Caco-2 (cell line): Measurements from ENCODE around the gene FAM124A. TPM values are rescaled to one million over a fixed set of nuclear protein-coding genes. Genes with fewer than 3 reads are reported as not detected.
A peak's percentile ranks its signal among the peaks of the same experiment; 100 is the strongest.

ENCODE experiments used
- BruUV-seq: library from RNA; stranded (reverse); fragments of 400-500 nt; replicated peaks from 2 replicates; lab custom pipeline; 2021; lab: Mats Ljungman, UMichigan
- CTCF ChIA-PET: fragments of 300-600 bp; sonication (Branson Sonifier 250); formaldehyde crosslinking; loops from one replicate; lab custom pipeline; 2022; ENCODE audit warnings: antibody characterized with exemption; lab: Charles Lee
- POLR2A ChIA-PET: fragments of 300-600 bp; sonication (Branson Sonifier 250); formaldehyde crosslinking; loops from one replicate; lab custom pipeline; 2022; ENCODE audit warnings: antibody characterized with exemption; lab: Charles Lee
- DNase-seq, 2 experiments: peaks; one replicate each; pipeline versions ENCODE4 v3.0.0 to v3.0.0-alpha.2; 2020 to 2022
- H3K27me3 ChIP-seq: replicated peaks from 2 replicates; pipeline ENCODE4 v1.6.0; 2011; ENCODE audit warnings: low read length; ENCODE audit not compliant: control insufficient read depth, insufficient read depth
- H3K36me3 ChIP-seq: 2 replicates; pipeline ENCODE4 v1.5.1; 2011; ENCODE audit warnings: low read length; ENCODE audit not compliant: control insufficient read depth, insufficient read depth
- H3K4me1 ChIP-seq: fragments of 250-450 bp; sonication (Bioruptor Pico); 2 replicates; pipeline ENCODE4 v1.5.1; 2020; ENCODE audit warnings: mild to moderate bottlenecking
- H3K4me3 ChIP-seq: 2 replicates; pipeline ENCODE4 v1.5.1; 2011; ENCODE audit warnings: low read depth, mild to moderate bottlenecking, control low read depth, low read length
- H3K9me3 ChIP-seq: fragments of 250-450 bp; sonication (Bioruptor Pico); 2 replicates; pipeline ENCODE4 v1.5.1; 2020; ENCODE audit warnings: mild to moderate bottlenecking, moderate library complexity
- H3K27ac Mint-ChIP-seq: one replicate; pipeline ENCODE4 v1.8.0; 2022; ENCODE audit warnings: mixed read lengths; ENCODE audit not compliant: unreplicated experiment
- H3K27me3 Mint-ChIP-seq: one replicate; pipeline ENCODE4 v1.8.0; 2022; ENCODE audit warnings: mixed read lengths; ENCODE audit not compliant: insufficient read depth, unreplicated experiment
- H3K36me3 Mint-ChIP-seq: one replicate; pipeline ENCODE4 v1.8.0; 2022; ENCODE audit warnings: mild to moderate bottlenecking, mixed read lengths; ENCODE audit not compliant: insufficient read depth, unreplicated experiment
- H3K4me1 Mint-ChIP-seq: one replicate; pipeline ENCODE4 v1.8.0; 2022; ENCODE audit warnings: low read depth, mixed read lengths; ENCODE audit not compliant: unreplicated experiment
- H3K4me3 Mint-ChIP-seq: one replicate; pipeline ENCODE4 v1.8.0; 2022; ENCODE audit warnings: mild to moderate bottlenecking, moderate library complexity, mixed read lengths; ENCODE audit not compliant: unreplicated experiment
- H3K9me3 Mint-ChIP-seq: one replicate; pipeline ENCODE4 v1.8.0; 2022; ENCODE audit warnings: mixed read lengths; ENCODE audit not compliant: unreplicated experiment
- intact Hi-C: fragments of 100-400 bp; cut with micrococcal nuclease; formaldehyde crosslinking; loops from one replicate; pipeline ENCODE4 v1.10.0; 2022; ENCODE audit not compliant: unreplicated experiment
- total RNA-seq: library from RNA; stranded (reverse); gene quantifications from 2 replicates; pipeline ENCODE4 v1.2.3, GENCODE V29; 2022
- TF ChIP-seq, protein P1 (sequence below), 2 experiments: fragments of 200-600 bp in 1 of 2; IDR thresholded peaks; 1 replicate in 1 of 2; 2 replicates in 1 of 2; pipeline versions ENCODE4 v1.5.1 to v1.8.0; 2011 to 2022; ENCODE audit warnings: antibody characterized with exemption in 1 of 2, control low read depth in 1 of 2, inconsistent platforms in 1 of 2, low read depth in 1 of 2, low read length in 1 of 2, mild to moderate bottlenecking in 1 of 2, moderate library complexity in 1 of 2; ENCODE audit not compliant: insufficient read depth in 1 of 2, severe bottlenecking in 1 of 2, unreplicated experiment in 1 of 2

The FAM124A gene
- total RNA-seq, 1 experiment from 2014 or later = 0.52 TPM

DNA sequence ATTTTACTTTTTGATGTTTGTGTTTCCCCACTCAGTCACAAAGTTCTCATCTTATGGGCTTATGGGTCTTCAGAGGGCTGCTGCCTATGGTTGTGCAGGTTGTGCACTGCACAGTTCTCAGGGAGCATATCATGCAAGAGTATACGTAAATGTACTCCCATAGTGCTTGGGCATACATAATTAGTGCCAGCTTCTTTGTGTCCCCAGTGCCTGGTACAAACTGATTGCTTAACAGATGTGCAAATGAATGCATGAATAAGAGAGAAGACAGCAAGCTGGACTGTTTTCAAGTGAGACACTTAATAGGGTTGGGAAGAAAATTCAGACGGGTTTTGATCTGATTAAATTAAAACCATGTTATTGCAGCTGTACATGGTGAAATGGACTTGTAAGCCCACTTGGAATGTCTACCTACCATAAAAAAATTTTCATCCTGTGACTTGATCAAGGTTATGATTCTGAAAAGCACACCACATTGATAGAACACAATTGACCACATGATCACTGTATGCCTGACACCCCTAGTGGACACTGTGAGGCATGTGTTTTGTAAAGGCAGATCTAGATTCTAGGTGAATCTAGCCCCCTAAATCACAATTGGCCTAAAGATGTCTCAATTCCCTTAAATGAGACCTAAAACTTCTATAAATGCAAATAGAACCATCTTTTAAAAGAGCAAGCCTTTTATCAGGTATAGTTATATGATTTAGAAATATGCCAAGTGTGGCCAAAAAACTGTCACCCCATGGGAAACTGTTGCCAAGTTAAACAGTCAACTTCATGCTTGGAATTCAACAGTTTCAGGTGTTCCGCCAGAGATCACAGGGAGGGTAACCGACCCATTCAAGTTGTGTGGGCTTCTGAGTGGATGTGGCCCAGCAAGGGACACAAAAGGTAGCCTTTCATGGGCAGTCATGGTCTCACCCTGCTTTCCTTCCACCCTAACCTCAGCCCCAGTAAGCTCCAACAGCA is 27.9 kb downstream of the FAM124A start:
- Mint-ChIP-seq H3K9me3 (no peaks in the 10 kb centered on the region), H3K36me3 (no peaks in the 10 kb centered on the region), H3K27ac (no peak overlapping the region), H3K27me3 (no peaks in the 10 kb centered on the region), H3K4me3 (no peak overlapping the region), H3K4me1 (no peaks in the 10 kb centered on the region)
- intact Hi-C loops = no loop called here
- no peaks in the 10 kb centered on the region for H3K4me1 ChIP-seq
- ChIA-PET POLR2A (no interaction called here), CTCF (no interaction called here)
- no peak for DNase-seq
- no TSS peak for BruUV-seq
- H3K27me3 ChIP-seq = peaks cover 1% of the 10 kb centered on the region; the same call in 1 of the 2 replicates
- TF ChIP-seq, protein P1, sequence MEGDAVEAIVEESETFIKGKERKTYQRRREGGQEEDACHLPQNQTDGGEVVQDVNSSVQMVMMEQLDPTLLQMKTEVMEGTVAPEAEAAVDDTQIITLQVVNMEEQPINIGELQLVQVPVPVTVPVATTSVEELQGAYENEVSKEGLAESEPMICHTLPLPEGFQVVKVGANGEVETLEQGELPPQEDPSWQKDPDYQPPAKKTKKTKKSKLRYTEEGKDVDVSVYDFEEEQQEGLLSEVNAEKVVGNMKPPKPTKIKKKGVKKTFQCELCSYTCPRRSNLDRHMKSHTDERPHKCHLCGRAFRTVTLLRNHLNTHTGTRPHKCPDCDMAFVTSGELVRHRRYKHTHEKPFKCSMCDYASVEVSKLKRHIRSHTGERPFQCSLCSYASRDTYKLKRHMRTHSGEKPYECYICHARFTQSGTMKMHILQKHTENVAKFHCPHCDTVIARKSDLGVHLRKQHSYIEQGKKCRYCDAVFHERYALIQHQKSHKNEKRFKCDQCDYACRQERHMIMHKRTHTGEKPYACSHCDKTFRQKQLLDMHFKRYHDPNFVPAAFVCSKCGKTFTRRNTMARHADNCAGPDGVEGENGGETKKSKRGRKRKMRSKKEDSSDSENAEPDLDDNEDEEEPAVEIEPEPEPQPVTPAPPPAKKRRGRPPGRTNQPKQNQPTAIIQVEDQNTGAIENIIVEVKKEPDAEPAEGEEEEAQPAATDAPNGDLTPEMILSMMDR (IDR thresholded peaks at IDR 0.05; ENCODE audit: insufficient read depth in 1 of 2, low read depth in 1 of 2, low read length in 1 of 2, severe bottlenecking in 1 of 2, unreplicated experiment in 1 of 2) = peak; percentile 57 to 65
- H3K9me3 ChIP-seq = no peaks in the 10 kb centered on the region
- no peak overlapping the region for H3K4me3 ChIP-seq
- no peaks in the 10 kb centered on the region for H3K36me3 ChIP-seq

DNA sequence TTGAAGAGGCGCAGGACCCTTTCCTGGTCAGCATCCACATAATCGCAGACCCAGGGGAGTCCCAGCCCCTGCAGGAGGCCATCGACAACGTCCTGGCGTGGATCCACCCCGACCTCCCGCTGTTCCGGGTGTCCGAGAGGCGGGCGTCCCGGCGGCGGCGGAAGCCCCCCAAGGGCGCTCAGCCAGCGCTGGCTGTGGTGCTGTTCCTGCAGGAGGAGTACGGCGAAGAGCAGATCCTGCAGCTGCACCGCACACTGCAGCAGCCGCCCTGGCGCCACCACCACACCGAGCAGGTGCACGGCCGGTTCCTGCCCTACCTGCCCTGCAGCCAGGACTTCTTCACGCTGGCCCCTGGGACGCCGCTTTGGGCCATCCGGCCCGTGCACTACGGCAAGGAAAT is 29.3 kb downstream of the FAM124A start:
- H3K9me3 ChIP-seq = no peaks in the 10 kb centered on the region
- Mint-ChIP-seq H3K9me3 (no peaks in the 10 kb centered on the region), H3K27me3 (no peaks in the 10 kb centered on the region), H3K36me3 (no peaks in the 10 kb centered on the region), H3K4me3 (no peak overlapping the region), H3K27ac (no peak overlapping the region), H3K4me1 (no peaks in the 10 kb centered on the region)
- no peaks in the 10 kb centered on the region for H3K4me1 ChIP-seq
- ChIA-PET POLR2A (no interaction called here), CTCF (no interaction called here)
- no peak overlapping the region for H3K4me3 ChIP-seq
- intact Hi-C loops = no loop called here
- DNase-seq = no peak
- H3K27me3 ChIP-seq = no peaks in the 10 kb centered on the region
- TF ChIP-seq, protein P1 (IDR thresholded peaks at IDR 0.05; ENCODE audit: insufficient read depth in 1 of 2, low read depth in 1 of 2, low read length in 1 of 2, severe bottlenecking in 1 of 2, unreplicated experiment in 1 of 2) = no peak
- BruUV-seq = no TSS peak
- H3K36me3 ChIP-seq = no peaks in the 10 kb centered on the region

DNA sequence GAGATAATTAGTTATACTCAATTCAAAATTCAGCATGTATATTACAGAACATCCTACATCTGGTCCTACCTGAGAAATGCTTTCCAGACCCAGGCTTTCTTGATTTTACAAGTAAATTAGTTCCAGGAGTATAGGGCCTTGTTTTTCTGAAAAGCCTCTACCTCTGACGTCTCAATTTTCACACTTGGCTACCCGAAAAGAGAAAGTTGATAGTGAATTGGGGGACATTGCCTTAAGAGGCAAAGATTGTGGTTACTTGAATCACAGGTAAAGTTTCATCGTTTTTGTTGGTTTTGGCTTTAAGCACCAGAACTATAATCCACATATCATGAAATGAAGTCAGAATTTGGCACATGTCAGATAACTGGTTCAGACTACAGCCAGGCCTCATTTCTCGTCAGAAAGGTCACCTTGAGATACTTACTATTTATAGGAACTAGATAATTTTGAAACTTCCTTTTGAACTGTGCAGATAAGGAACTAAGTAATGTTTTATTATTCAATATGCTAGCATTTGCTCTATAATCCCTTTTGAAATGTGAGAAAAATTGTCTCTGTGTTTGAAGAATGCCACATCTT is 30.8 kb downstream of the FAM124A start:
- no peaks in the 10 kb centered on the region for H3K4me1 Mint-ChIP-seq
- intact Hi-C loops = no loop called here
- no peaks in the 10 kb centered on the region for H3K36me3 Mint-ChIP-seq

More for the DNA sequence above, 30.8 kb downstream of the FAM124A start:
- no peaks in the 10 kb centered on the region for H3K9me3 ChIP-seq
- POLR2A ChIA-PET = no interaction called here
- BruUV-seq = no TSS peak
- Mint-ChIP-seq H3K9me3 (no peaks in the 10 kb centered on the region), H3K27ac (no peak overlapping the region), H3K4me3 (no peak overlapping the region), H3K27me3 (no peaks in the 10 kb centered on the region)
- no peak overlapping the region for H3K4me3 ChIP-seq
- DNase-seq = no peak
- CTCF ChIA-PET = no interaction called here
- no peaks in the 10 kb centered on the region for H3K27me3 ChIP-seq
- H3K4me1 ChIP-seq = no peaks in the 10 kb centered on the region
- no peaks in the 10 kb centered on the region for H3K36me3 ChIP-seq
- TF ChIP-seq, protein P1 (IDR thresholded peaks at IDR 0.05; ENCODE audit: insufficient read depth in 1 of 2, low read depth in 1 of 2, low read length in 1 of 2, severe bottlenecking in 1 of 2, unreplicated experiment in 1 of 2) = no peak
